NAMALWA (cell line): Measurements from ENCODE around the gene IKZF1.

ENCODE experiments used
- DNase-seq: peaks from one replicate; pipeline ENCODE4 v3.0.0-alpha.2; 2015; ENCODE audit warnings: low spot score

IKZF1 gene

GRCh38 chr7:50355817-50356178 lies 51.3 kb downstream of the IKZF1 start:
- no peak for DNase-seq

- DNase-seq = no peak
Observed at GRCh38 chr7:50356212-50356944, 51.9 kb downstream of the IKZF1 start.

GRCh38 chr7:50356945-50357268 lies 52.4 kb downstream of the IKZF1 start:
- no peak for DNase-seq

GRCh38 chr7:50357426-50357825 lies 52.9 kb downstream of the IKZF1 start:
- no peak for DNase-seq

- DNase-seq = no peak
Observed at GRCh38 chr7:50358041-50358705, 53.7 kb downstream of the IKZF1 start.

GRCh38 chr7:50358779-50359178 lies 54.3 kb downstream of the IKZF1 start:
- DNase-seq = no peak

- no peak for DNase-seq
Observed at GRCh38 chr7:50359258-50359994, 54.9 kb downstream of the IKZF1 start.

GRCh38 chr7:50359995-50360925 lies 55.7 kb downstream of the IKZF1 start:
- DNase-seq = no peak

GRCh38 chr7:50362142-50362541 lies 57.6 kb downstream of the IKZF1 start:
- DNase-seq = no peak

GRCh38 chr7:50362712-50363282 lies 58.3 kb downstream of the IKZF1 start:
- DNase-seq = no peak

GRCh38 chr7:50363327-50364060 lies 59.0 kb downstream of the IKZF1 start:
- no peak for DNase-seq

GRCh38 chr7:50364645-50365044 lies 60.1 kb downstream of the IKZF1 start:
- DNase-seq = no peak

- DNase-seq = no peak
Observed at GRCh38 chr7:50366311-50366710, 61.8 kb downstream of the IKZF1 start.

- peak; percentile 43 for DNase-seq
Observed at GRCh38 chr7:50367100-50367499, 62.6 kb downstream of the IKZF1 start.

- no peak for DNase-seq
Observed at GRCh38 chr7:50367570-50367969, 63.1 kb downstream of the IKZF1 start.

- no peak for DNase-seq
Observed at GRCh38 chr7:50368366-50368765, 63.9 kb downstream of the IKZF1 start.

GRCh38 chr7:50369143-50370026 lies 64.9 kb downstream of the IKZF1 start:
- peak; percentile 93 for DNase-seq

GRCh38 chr7:50370884-50371283 lies 66.4 kb downstream of the IKZF1 start:
- no peak for DNase-seq

- DNase-seq = no peak
Observed at GRCh38 chr7:50371551-50372021, 67.1 kb downstream of the IKZF1 start.

GRCh38 chr7:50372923-50373322 lies 68.4 kb downstream of the IKZF1 start:
- DNase-seq = no peak
